Psoas muscle (tissue), 8 donors: Measurements from ENCODE around the gene RPS6KA2. TPM values are rescaled to one million over a fixed set of nuclear protein-coding genes. Genes with fewer than 3 reads are reported as not detected.
A peak's percentile ranks its signal among the peaks of the same experiment; 100 is the strongest.

Experiments used
- ATAC-seq, 4 donors: fragments of 200-7000 bp; cut with Tn5 transposase; one replicate each; pipeline ENCODE4 v1.9.1; 2020; ENCODE audit warnings: moderate library complexity in 3 of 4, mild to moderate bottlenecking in 2 of 4
- DNase-seq, 2 donors: peaks; one replicate each; pipeline ENCODE4 v3.0.0-alpha.2; 2020
- H3K27ac ChIP-seq: fragments of 200-600 bp; one replicate; pipeline ENCODE4 v1.8.0; 2022
- H3K27me3 ChIP-seq, 3 donors: fragments of 200-600 bp in 1 of 3; one replicate each; pipeline versions ENCODE4 v1.6.1 to v1.8.0; 2013 to 2022; ENCODE audit warnings: low read length in 2 of 3, mild to moderate bottlenecking in 2 of 3, moderate library complexity in 1 of 3; ENCODE audit not compliant: insufficient read depth in 3 of 3
- H3K36me3 ChIP-seq, 2 donors: fragments of 200-600 bp in 1 of 2; one replicate each; pipeline versions ENCODE4 v1.6.1 to v1.8.0; 2013 to 2022; ENCODE audit warnings: low read depth in 1 of 2, mild to moderate bottlenecking in 1 of 2, moderate library complexity in 1 of 2; ENCODE audit not compliant: insufficient read depth in 1 of 2
- H3K4me1 ChIP-seq: fragments of 200-600 bp; one replicate; pipeline ENCODE4 v1.8.0; 2022
- H3K4me3 ChIP-seq: fragments of 200-600 bp; one replicate; pipeline ENCODE4 v1.8.0; 2022; ENCODE audit warnings: mild to moderate bottlenecking
- H3K9me3 ChIP-seq: fragments of 200-600 bp; one replicate; pipeline ENCODE4 v1.8.0; 2022
- WGBS, 3 donors: extraction: QIAGEN DNeasy Blood & Tissue Kit; methylation state at CpG; one replicate each; pipeline versions ENCODE4 v1.1.6 to v1.1.7; 2013; 5-methylcytosine and 5-hydroxymethylcytosine counted together
- intact Hi-C, 2 donors: fragments of 100-400 bp; cut with DNase I; formaldehyde crosslinking; loops; one replicate each; pipeline versions ENCODE4 v1.11.0 to v1.14.2; 2022
- polyA plus RNA-seq, 3 donors: library from polyadenylated mRNA; stranded (reverse); fragments of 200-250 nt; gene quantifications; one replicate each; pipeline ENCODE4 v1.2.3, GENCODE V29; 2013
- total RNA-seq, 4 donors: library from RNA; stranded (reverse); fragmentation: NEBNext Ultra II Directional in 2 of 4; extraction: Animal tissue kit (Norgen Biotek cat#: 25700) in 2 of 4; gene quantifications; one replicate each; pipeline versions ENCODE4 v1.2.1 to v1.2.4, GENCODE V29; 2021 to 2023
- TF ChIP-seq, protein P1 (sequence below): fragments of 200-600 bp; IDR thresholded peaks from one replicate; pipeline ENCODE4 v1.8.0; 2022; ENCODE audit warnings: antibody characterized with exemption
- donor health status: healthy with polysubstance abuse.
- donor health status: DM: no; HTN: no; CAD: no; lungs with moderate emphysema.
- donor health status: Bipolar disorder and iron deficiency.
- donor health status: healthy.
- donor health status: DM: yes; HTN: yes; CAD: no.
- donor health status: DM: no; HTN: no; CAD: no.
- donor health status: DM: no; HTN: no; CAD: no.
- donor health status: DM: yes; HTN: yes; CAD: no.

RPS6KA2 gene
- total and polyA plus RNA-seq, 7 donors: 7.8 to 40.4 (median 20.0) TPM

DNA sequence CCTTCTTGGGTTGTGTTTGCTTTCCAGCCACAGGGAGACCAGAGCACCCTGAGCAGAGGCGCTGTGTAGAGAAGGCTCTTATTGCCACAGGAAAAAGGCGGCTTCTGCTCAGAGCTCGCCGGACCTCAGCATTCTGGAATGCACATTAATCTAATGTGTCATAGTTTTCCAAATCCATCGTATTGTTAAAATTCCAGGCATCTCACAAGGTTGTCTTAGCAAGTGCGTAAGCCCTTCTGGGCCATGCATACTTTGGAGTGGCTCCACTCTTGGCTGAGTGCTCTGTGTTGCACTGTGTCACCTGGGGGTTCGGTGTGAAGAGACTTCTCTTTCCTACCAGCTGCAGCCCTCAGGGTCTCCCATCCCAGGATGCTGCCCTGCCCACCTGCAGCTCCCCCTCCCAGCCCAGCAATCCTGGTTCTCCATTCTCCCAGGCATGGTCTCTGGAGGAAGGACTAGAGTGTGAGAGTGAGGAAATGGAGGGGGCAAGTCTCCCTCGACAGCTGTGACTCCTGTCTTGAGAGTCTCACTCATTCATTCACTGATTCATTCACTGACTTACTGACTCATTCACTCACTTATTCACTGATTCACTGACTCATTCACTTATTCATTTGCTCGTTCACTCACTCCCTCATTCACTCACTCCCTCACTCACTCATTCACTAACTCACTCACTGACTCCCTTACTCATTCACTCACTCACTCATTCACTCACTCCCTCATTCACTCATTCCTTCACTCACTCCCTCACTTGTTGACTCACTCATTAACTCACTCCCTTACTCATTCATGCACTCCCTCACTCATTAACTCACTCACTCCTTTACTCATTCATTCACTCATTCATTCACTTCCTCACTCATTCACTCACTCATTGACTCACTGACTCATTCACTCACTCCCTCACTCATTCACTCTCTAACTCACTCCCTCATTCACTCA is 160.6 kb downstream of the RPS6KA2 start:
- H3K9me3 ChIP-seq: no peaks in the 10 kb centered on the region
- DNase-seq (peak in 1 of 2 donors; percentile 32), ATAC-seq (peak in 2 of 4 donors; percentile 35 to 36)
- no peak overlapping the region for H3K27ac ChIP-seq
- no peaks in the 10 kb centered on the region for H3K4me1 ChIP-seq
- intact Hi-C loops: no loop called here
- WGBS, 3 donors: 57 to 65% (median 64%) methylated on average over 8 to 9 of the region's 9 CpGs
- H3K36me3 ChIP-seq: peaks cover 3 to 52% of the 10 kb centered on the region in 2 donors
- H3K27me3 ChIP-seq: no peaks in the 10 kb centered on the region
- TF ChIP-seq, protein P1, sequence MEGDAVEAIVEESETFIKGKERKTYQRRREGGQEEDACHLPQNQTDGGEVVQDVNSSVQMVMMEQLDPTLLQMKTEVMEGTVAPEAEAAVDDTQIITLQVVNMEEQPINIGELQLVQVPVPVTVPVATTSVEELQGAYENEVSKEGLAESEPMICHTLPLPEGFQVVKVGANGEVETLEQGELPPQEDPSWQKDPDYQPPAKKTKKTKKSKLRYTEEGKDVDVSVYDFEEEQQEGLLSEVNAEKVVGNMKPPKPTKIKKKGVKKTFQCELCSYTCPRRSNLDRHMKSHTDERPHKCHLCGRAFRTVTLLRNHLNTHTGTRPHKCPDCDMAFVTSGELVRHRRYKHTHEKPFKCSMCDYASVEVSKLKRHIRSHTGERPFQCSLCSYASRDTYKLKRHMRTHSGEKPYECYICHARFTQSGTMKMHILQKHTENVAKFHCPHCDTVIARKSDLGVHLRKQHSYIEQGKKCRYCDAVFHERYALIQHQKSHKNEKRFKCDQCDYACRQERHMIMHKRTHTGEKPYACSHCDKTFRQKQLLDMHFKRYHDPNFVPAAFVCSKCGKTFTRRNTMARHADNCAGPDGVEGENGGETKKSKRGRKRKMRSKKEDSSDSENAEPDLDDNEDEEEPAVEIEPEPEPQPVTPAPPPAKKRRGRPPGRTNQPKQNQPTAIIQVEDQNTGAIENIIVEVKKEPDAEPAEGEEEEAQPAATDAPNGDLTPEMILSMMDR: no peak
- no peak overlapping the region for H3K4me3 ChIP-seq

DNA sequence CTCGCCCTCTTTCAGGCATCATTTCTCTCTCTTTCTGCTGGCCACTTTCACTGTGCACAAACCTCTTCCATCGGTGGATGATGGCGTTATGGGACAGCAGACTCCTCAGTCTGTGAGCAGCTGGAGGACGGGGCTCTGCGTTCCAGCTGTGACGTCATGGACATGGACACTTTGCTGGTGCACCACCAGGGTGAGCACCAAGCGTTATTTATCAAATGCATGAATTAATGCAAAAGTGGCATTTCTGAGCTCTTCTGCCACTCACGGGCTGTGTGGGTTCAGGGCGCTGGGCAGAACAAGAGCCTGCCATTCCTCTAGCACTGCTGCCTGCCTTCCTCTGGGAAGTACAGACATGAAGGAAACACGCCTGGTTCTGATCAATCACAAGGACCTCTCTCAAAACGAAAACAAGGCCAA is 161.4 kb downstream of the RPS6KA2 start:
- Histone ChIP-seq H3K4me1 (no peaks in the 10 kb centered on the region), H3K4me3 (no peak overlapping the region), H3K9me3 (no peaks in the 10 kb centered on the region), H3K27me3 (no peaks in the 10 kb centered on the region), H3K36me3 (peaks cover 3 to 52% of the 10 kb centered on the region in 2 donors), H3K27ac (no peak overlapping the region)
- peak in 1 of 2 donors; percentile 35 for DNase-seq
- WGBS, 3 donors: 58 to 74% (median 62%) methylated on average over 11 of the region's 11 CpGs
- intact Hi-C loops: no loop called here
- ATAC-seq: peak in 2 of 4 donors; percentile 40 to 58
- TF ChIP-seq, protein P1: no peak

DNA sequence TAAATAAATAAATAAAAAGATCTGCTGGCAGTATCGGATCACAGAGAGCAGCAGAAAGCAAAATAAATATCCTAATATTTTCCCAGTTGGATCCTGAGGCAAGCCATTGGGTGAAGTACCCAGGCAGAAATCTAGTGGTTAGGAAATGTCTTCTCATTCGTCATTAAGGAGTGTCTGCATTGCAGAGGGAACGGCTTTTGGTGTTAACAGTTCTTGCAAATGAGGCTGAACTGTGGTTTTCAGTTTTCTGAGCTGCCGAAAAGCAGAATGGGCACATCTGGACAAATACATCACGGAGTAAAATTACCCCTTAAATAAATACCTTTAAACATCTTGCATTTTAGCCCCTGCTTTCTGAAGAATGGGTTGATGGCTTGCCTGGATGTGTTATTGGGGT is 162.1 kb downstream of the RPS6KA2 start:
- Histone ChIP-seq H3K4me3 (no peak overlapping the region), H3K27me3 (no peaks in the 10 kb centered on the region), H3K4me1 (no peaks in the 10 kb centered on the region), H3K27ac (no peak overlapping the region), H3K36me3 (peaks cover 3 to 52% of the 10 kb centered on the region in 2 donors), H3K9me3 (no peaks in the 10 kb centered on the region)
- ATAC-seq (no peak), DNase-seq (no peak)
- WGBS, 3 donors: 89 to 95% (median 93%) methylated on average over 5 of the region's 5 CpGs
- intact Hi-C loops: no loop called here
- TF ChIP-seq, protein P1: no peak

DNA sequence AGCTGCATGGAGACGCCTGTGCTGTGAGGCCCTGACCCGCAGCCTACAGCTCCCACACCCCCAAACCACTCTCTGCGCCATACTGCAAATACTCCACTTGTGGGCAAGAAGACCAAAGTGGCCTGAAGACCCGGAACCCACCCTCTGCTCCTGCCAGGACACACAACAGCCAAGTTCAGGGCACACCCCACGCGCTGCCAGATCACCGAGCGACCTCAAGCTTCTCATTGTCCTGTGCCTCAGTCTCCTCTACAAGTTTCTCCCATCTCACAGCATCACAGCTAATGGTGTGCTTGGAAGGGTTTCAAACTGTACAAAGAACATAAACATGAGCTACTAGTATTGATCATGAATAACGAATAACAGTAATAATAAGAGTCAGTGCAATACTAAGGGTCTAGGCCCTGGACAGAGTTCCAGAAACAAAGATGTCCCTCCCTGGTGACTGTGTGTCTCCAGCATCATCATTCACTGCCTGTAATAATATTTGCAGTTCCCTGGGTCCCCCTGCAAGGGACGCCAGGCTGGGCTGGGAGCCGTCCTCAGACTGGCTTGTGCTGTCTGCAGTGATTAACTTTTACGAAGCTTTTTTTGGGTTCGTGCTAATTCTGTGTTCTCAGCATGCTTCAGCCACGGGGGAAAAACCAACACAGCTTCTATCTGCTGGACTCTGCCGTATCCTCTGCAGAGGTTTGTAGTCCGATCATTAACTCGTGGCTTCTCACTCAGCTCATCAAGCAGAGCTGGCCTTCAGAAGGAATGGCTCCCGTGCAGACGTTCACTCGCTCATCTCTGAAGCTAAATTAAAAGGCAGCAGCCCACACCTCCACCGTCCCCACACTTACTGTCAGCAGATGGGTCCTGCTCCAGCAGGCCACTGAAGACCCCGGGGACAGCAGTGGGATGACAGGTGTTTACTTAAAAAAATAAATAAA is 162.7 kb downstream of the RPS6KA2 start:
- 92 to 93% (median 93%) methylated on average over 22 of the region's 22 CpGs for WGBS, 3 donors
- DNase-seq (no peak), ATAC-seq (no peak)
- intact Hi-C loops: no loop called here
- peaks cover 3 to 47% of the 10 kb centered on the region in 2 donors for H3K36me3 ChIP-seq
- no peaks in the 10 kb centered on the region for H3K27me3 ChIP-seq
- H3K4me3 ChIP-seq: no peak overlapping the region
- no peaks in the 10 kb centered on the region for H3K4me1 ChIP-seq
- TF ChIP-seq, protein P1: no peak
- no peaks in the 10 kb centered on the region for H3K9me3 ChIP-seq
- H3K27ac ChIP-seq: no peak overlapping the region
